Activated T-cell treated with anti-CD3 and anti-CD28 coated beads for 4 hours (primary cell): Measurements from ENCODE around the gene APOL2.
"Not testable (repeated sequence)": the region's sequence is repeated elsewhere in the genome, so short reads cannot be mapped to it uniquely, and the experiment has no call there.

Source experiments
- DNase-seq: peaks from one replicate; pipeline ENCODE4 v3.0.0-alpha.2; 2020

APOL2 gene, protein sequence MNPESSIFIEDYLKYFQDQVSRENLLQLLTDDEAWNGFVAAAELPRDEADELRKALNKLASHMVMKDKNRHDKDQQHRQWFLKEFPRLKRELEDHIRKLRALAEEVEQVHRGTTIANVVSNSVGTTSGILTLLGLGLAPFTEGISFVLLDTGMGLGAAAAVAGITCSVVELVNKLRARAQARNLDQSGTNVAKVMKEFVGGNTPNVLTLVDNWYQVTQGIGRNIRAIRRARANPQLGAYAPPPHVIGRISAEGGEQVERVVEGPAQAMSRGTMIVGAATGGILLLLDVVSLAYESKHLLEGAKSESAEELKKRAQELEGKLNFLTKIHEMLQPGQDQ

DNA sequence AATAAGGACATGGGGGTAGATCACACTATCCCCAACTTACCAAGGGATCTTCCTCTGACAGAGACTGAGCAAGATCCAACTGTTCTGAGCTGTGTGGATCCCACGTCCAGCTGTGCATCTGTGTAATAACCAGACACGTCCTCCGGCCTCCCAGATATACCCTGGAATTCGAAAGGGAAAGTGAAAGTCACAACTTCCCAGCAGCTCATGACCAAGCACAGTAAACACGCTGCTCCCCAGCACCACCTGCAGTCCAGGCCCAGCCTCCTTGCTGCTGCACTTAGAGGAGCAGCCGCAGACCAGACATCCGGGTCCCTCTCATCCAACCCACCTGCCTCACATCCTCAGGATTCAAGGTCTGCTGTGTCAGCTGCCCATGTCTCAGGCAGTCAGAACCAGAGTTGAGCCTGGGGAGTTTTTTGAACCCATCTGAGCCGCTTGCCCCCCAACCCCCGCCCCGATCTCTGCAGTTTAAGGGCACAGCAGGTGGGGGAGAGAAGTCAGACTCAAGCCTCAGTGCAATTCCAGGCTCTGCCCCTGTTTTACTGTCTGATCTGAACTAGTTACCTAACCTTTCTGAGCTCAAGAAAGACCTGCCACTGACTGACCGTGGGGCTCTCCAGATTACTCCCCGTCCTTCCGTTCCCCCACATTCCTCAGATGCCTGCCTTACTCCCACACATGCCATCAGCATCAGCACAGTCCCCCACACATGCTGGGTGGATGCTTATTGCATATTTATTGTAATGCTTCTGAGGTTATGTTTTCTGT, at the start of gene APOL2:
Gene APOL2 (minus strand): TSS at position 127 of the 771 bp plus-strand sequence. CDS start 6,365 bp downstream, outside the sequence.
- peak; percentile 73 for DNase-seq

- no peak for DNase-seq
These were observed 49.5 kb upstream of the APOL2 start for GRCh38 chr22:36288571-36289405.

GRCh38 chr22:36287881-36288515, 48.7 kb upstream of the APOL2 start:
- no peak for DNase-seq

GRCh38 chr22:36286096-36286957, 47.0 kb upstream of the APOL2 start:
- peak; percentile 44 for DNase-seq

- DNase-seq, result no peak
These were observed 46.2 kb upstream of the APOL2 start for GRCh38 chr22:36285545-36285944.

DNA sequence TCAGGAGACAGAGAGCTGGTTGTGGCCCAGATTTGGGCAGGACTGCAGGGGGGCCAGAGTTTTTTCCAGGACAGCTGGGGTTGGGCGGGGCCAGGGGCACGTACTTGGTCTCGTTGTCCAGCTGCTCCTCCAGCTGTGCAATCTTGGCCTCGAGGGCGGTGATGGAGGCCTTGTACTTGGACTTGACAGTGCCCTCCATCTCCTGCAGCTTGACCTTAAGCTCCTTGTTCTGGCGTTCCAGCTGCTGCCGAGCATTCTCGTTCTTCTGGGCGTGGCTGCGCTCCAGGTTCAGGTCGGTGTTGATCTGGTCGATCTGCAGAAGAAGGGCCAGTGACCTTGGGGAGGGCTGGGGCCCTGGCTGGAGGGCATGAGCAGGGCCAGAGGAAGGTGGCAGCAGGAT, 45.7 kb upstream of the APOL2 start:
- DNase-seq, result no peak

GRCh38 chr22:36284171-36284571, 44.8 kb upstream of the APOL2 start:
- no peak for DNase-seq

- DNase-seq, result no peak
These were observed 43.1 kb upstream of the APOL2 start for GRCh38 chr22:36282328-36282831.

GRCh38 chr22:36281781-36282327, 42.5 kb upstream of the APOL2 start:
- no peak for DNase-seq

DNA sequence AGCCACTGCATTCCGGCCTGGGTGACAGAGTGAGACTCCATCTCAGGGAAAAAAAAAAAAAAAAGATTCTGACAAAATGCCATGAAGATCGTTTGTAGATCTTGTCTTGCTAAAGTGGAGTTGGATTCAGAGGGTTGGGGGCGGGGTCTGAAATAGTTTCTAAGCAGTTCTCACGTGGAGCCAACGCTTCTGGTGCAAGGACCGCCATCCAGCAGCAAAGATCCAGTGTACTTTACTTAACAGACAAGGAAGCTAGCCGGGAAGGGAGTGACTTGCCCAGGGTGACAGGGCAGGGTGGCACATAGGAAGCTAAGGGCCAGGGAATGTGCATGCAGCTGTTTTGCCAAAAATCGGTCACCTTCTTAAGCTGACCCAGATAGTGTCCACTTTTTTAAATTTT, 41.1 kb upstream of the APOL2 start:
- no peak for DNase-seq

DNA sequence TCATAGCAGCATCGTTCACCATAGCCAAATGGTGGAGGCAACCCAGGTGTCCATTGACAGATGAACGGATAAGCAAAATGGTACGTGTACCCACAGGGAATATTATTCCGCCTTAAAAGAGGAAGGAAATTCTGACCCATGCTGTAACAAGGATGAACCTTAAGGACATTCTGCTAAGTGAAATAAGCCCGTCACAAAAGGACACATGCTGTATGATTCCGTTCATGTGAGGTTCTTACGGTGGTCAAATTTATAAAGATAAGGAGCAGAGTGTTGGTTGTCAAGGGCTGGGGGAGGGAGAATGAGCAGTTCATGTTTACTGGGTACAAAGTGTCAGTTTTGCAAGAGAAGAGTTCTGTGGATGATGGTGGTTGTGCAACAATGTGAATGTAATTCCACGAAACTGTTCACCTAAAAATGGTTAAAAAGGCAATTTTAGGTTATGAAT, 39.9 kb upstream of the APOL2 start:
- DNase-seq, result no peak

- DNase-seq, result peak; percentile 44
These were observed 38.4 kb upstream of the APOL2 start for GRCh38 chr22:36277482-36278291.

GRCh38 chr22:36274531-36274930, 35.2 kb upstream of the APOL2 start:
- DNase-seq, result no peak

- DNase-seq, result not testable (repeated sequence)
These were observed 32.6 kb upstream of the APOL2 start for GRCh38 chr22:36271951-36272350.

DNA sequence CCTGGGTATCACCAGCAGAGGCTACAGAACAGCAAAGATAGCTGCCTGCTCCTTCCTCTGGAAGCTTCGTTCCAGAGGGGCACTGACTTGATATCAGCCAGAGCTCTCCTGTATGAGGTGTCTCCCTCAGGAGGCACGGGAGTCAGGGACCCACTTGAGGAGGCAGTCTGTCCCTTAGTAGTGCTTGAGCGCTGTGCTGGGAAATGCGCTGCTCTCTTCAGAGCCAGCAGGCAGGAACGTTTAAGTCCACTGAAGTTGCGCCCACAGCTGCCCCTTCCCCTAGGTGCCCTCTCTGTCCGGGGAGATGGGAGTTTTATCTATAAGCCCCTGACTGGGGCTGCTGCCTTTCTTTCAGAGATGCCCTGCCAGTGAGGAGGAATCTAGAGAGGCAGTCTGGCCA, 31.9 kb upstream of the APOL2 start:
- not testable (repeated sequence) for DNase-seq

GRCh38 chr22:36267896-36268485, 28.7 kb upstream of the APOL2 start:
- no peak for DNase-seq

DNA sequence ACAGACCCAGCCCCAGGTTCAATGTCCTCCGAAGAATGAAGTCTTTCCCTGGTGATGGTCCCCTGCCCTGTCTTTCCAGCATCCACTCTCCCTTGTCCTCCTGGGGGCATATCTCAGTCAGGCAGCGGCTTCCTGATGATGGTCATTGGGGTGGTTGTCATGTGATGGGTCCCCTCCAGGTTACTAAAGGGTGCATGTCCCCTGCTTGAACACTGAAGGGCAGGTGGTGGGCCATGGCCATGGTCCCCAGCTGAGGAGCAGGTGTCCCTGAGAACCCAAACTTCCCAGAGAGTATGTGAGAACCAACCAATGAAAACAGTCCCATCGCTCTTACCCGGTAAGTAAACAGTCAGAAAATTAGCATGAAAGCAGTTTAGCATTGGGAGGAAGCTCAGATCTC, 27.7 kb upstream of the APOL2 start:
- no peak for DNase-seq

DNA sequence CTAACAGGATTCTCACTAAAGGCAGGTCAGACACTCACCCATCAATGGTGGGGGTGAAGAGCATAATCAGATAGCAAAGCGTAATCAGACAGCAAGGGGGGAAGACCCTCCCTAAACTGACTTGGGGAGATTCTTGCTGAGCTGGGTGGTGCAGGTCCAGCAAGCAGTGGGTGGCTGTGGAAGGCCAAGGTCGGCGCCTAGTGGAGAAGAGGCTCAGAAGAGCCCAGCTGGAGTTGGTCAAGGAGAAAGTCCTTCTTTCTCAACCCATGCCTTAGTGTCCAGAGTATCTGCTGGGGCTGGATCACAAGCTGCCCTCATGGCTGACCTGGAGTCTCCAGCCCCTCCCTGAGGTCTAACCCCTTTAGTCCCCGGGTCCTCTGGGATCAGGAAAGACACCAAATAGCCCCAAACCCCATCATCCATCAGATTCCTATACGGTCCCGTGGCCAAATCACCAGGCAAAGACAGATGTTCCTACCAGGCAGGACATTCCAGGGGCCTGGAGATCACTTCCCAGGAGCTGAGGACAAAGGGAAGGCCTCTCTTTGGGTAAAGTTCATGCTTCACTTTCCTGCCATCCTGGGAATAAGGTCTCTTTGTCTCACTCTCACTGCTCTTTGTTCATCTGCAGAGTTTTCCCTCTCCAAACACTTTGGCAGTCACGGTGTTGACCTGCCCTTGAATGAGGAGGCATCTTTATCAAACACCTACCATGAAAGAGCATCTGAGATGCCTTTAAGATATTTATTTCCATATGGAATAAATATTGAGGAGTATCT, 24.7 kb upstream of the APOL2 start:
- DNase-seq, result not testable (repeated sequence)

DNA sequence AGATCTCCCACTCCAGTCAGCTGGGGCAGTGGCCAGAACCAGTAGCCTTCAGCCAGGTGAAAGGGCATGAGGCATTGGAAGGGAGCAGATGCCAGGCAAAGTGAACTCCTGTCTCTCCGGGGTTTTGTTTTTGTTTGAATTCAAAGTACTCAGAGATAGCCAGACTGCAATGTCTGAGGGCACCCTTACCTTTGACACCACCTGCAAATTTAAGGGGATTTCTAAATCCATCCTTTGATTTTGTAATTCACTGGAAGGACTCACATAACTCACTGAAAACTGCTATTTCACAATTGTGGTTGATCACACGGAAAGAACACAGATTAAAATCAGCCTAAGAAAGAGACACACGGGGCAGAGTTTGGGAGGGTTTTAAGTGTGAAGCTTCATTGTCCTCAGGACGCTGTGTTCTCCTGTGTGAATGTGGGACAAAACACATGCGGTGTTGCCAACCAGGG, 23.9 kb upstream of the APOL2 start:
- not testable (repeated sequence) for DNase-seq
